SH-SY5Y (cell line): ENCODE results near the gene HDDC2.

Experiments
- GATA2 ChIP-seq: IDR thresholded peaks from 2 replicates; pipeline ENCODE4 v1.6.1; 2011; ENCODE audit warnings: mild to moderate bottlenecking, low read depth, low read length
- GATA3 ChIP-seq: IDR thresholded peaks from 2 replicates; pipeline ENCODE4 v1.6.1; 2011; ENCODE audit warnings: low read depth, mild to moderate bottlenecking, low read length, moderate library complexity

DNA sequence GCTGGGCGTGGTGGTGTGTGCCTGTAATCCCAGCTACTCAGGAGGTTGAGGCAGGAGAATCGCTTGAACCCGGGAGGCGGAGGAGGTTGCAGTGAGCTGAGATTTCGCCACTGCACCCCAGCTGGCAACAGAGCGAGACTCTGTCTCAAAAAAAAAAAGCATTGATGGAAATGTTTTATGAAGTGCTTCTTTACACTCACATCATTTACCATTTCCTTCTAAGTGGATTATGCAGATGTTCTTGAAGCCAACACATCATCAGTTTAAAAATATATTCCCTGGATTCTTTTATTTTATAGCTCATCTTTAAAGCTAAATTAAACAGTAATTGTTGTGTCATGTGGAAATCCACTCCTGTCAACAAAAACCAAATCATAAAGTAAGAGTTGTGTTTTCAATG lies 35.9 kb upstream of the HDDC2 start:
- TF ChIP-seq GATA2 (no peak), GATA3 (no peak)
